C4-2B (cell line): ENCODE measurements around the gene LEAP2.

Experiments used
- CTCF ChIP-seq: fragments of 450-650 bp; conservative IDR thresholded peaks from 2 replicates; pipeline ENCODE4 v1.5.1; 2017; ENCODE audit warnings: mild to moderate bottlenecking
- ZFX ChIP-seq: fragments of 450-650 bp; IDR thresholded peaks from 2 replicates; pipeline ENCODE4 v1.6.1; 2017

GRCh38 chr5:132825834-132826391, 47.6 kb upstream of the LEAP2 start:
- TF ChIP-seq CTCF (no peak), ZFX (no peak)
